ENCODE results near the gene CEP78.

CEP78 gene

GRCh38 chr9:78288214-78288892 is 52.5 kb downstream of the CEP78 start:
- no peak for FAIRE-seq

GRCh38 chr9:78289474-78289873 is 53.6 kb downstream of the CEP78 start:
- FAIRE-seq = no peak

- no peak for FAIRE-seq
These were observed 55.5 kb downstream of the CEP78 start for GRCh38 chr9:78291240-78291925.

GRCh38 chr9:78292026-78292425 is 56.2 kb downstream of the CEP78 start:
- no peak for FAIRE-seq

GRCh38 chr9:78292716-78293497 is 57.0 kb downstream of the CEP78 start:
- no peak for FAIRE-seq

GRCh38 chr9:78294290-78295176 is 58.7 kb downstream of the CEP78 start:
- FAIRE-seq = no peak

- FAIRE-seq = no peak
These were observed 59.3 kb downstream of the CEP78 start for GRCh38 chr9:78295177-78295575.

GRCh38 chr9:78295731-78296130 is 59.9 kb downstream of the CEP78 start:
- FAIRE-seq = no peak

- no peak for FAIRE-seq
These were observed 60.5 kb downstream of the CEP78 start for GRCh38 chr9:78296201-78296892.

- FAIRE-seq = peak; percentile 66
These were observed 61.2 kb downstream of the CEP78 start, which contains the start of gene PSAT1 for GRCh38 chr9:78296893-78297671. PSAT1 (plus strand) TSS chr9:78297125; CDS start chr9:78297211, 86 bp downstream.

- no peak for FAIRE-seq
These were observed 61.7 kb downstream of the CEP78 start for GRCh38 chr9:78297672-78297961.

GRCh38 chr9:78298046-78298765 is 62.3 kb downstream of the CEP78 start:
- no peak for FAIRE-seq

GRCh38 chr9:78300209-78300608 is 64.3 kb downstream of the CEP78 start:
- no peak for FAIRE-seq

GRCh38 chr9:78301466-78301865 is 65.6 kb downstream of the CEP78 start:
- no peak for FAIRE-seq

- FAIRE-seq = no peak
These were observed 67.6 kb downstream of the CEP78 start for GRCh38 chr9:78303377-78304062.

- FAIRE-seq = no peak
These were observed 68.5 kb downstream of the CEP78 start for GRCh38 chr9:78304357-78304756.

- FAIRE-seq = no peak
These were observed 70.6 kb downstream of the CEP78 start for GRCh38 chr9:78306222-78307076.

- no peak for FAIRE-seq
These were observed 71.5 kb downstream of the CEP78 start for GRCh38 chr9:78307360-78307759.

GRCh38 chr9:78309066-78309465 is 73.2 kb downstream of the CEP78 start:
- FAIRE-seq = no peak

Data from TTC549 (cell line).